Kidney epithelial cell (primary cell): ENCODE data around the gene LSM6. TPM values are rescaled to one million over a fixed set of nuclear protein-coding genes. Genes with fewer than 3 reads are reported as not detected.

Source experiments
- DNase-seq: peaks from one replicate; pipeline ENCODE4 v3.0.0-alpha.2; 2010; ENCODE audit warnings: low read depth
- H3K27me3 ChIP-seq: 2 replicates; pipeline ENCODE4 v1.6.0; 2011; ENCODE audit warnings: low read length; ENCODE audit not compliant: control insufficient read depth, insufficient read depth
- H3K36me3 ChIP-seq: 2 replicates; pipeline ENCODE4 v1.5.1; 2011; ENCODE audit warnings: low read length; ENCODE audit not compliant: control insufficient read depth, insufficient read depth
- H3K4me3 ChIP-seq: 2 replicates; pipeline ENCODE4 v1.5.1; 2011; ENCODE audit warnings: low read depth, mild to moderate bottlenecking, control low read depth, low read length
- total RNA-seq: library from RNA; depleted of rRNA; stranded (reverse); fragments of >200 nt; gene quantifications from 2 replicates; pipeline ENCODE4 v1.2.3, GENCODE V29; 2015
- TF ChIP-seq, protein P1 (sequence below): IDR thresholded peaks from 2 replicates; pipeline ENCODE4 v1.5.1; 2011; ENCODE audit warnings: mild to moderate bottlenecking, moderate library complexity, low read length, control low read depth, inconsistent platforms; ENCODE audit not compliant: insufficient read depth, poor library complexity, severe bottlenecking

The LSM6 gene
- total RNA-seq, 1 donor from 2014 or later, result 35.8 TPM

DNA sequence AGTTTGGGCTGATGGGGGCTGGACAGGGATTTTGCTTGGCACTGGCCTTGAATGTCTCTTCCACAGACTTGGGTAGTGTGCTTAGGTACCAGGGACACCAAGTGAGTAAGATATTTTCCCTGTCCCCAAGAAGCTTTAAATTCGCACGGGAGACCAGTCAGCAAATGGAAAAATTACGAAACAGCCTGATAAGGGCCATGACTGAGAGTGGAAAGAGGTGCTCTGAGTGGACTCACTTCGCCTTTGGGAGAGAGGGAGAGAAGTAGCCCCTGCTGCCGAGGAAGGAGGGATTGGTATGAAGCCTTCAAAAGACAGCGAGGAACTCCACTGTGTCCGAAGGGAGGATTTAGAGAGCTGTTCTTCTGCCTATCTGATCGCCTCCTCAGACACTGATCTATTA is 2.6 kb downstream of the LSM6 start:
- TF ChIP-seq, protein P1, sequence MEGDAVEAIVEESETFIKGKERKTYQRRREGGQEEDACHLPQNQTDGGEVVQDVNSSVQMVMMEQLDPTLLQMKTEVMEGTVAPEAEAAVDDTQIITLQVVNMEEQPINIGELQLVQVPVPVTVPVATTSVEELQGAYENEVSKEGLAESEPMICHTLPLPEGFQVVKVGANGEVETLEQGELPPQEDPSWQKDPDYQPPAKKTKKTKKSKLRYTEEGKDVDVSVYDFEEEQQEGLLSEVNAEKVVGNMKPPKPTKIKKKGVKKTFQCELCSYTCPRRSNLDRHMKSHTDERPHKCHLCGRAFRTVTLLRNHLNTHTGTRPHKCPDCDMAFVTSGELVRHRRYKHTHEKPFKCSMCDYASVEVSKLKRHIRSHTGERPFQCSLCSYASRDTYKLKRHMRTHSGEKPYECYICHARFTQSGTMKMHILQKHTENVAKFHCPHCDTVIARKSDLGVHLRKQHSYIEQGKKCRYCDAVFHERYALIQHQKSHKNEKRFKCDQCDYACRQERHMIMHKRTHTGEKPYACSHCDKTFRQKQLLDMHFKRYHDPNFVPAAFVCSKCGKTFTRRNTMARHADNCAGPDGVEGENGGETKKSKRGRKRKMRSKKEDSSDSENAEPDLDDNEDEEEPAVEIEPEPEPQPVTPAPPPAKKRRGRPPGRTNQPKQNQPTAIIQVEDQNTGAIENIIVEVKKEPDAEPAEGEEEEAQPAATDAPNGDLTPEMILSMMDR, result no peak
- DNase-seq, result no peak
- no peaks in the 10 kb centered on the region for H3K27me3 ChIP-seq
- no peak overlapping the region for H3K4me3 ChIP-seq
- no peaks in the 10 kb centered on the region for H3K36me3 ChIP-seq

DNA sequence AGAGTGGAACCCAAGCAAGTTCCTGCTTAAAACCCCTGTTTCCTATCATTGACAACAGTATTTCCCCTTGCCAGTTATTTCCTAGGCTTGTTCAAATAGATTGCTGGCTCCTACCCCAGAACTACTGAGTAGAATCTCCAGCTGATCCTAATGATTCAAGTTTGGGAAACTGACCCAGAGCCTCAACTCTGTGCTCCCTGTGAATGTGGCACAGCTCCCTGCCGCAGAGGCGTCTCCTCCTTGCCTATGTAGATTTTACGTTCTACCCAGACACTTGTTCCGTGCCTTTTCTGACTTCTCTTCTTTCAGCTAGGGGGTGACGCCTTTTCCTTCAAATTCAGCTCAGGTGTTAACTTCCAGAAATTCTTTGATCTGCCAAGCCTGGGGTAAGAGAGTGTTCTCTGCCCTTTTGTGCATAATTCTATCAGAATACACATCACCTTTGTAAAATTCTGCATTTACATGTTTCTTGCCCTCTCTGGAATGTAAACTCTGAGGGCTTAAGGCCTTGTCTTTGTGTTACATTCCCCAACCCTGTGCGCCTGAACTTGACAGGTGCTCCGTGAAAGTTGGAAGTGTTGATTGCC is 4.4 kb downstream of the LSM6 start:
- no peaks in the 10 kb centered on the region for H3K36me3 ChIP-seq
- TF ChIP-seq, protein P1, result no peak
- no peaks in the 10 kb centered on the region for H3K27me3 ChIP-seq
- H3K4me3 ChIP-seq, result no peak overlapping the region
- no peak for DNase-seq

DNA sequence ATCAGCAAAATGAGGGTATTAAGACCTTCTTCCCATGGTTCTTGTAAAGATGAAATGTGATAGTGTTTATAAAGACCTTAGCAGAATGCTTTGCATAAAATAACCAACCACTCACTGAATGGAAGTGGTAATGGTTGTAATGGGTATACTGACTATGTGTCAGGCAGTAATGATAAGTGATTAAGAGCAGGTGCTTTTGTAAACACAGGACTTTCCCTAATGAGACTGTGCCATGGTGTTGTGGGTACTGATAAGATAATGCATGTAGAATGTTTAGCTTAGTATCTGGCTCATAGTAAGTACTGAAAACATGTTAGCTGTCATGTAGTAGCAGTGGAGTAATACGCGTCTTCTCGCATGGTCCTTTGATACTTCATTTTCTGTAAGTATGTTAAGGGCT is 6.9 kb downstream of the LSM6 start:
- DNase-seq, result no peak
- H3K4me3 ChIP-seq, result no peak overlapping the region
- H3K27me3 ChIP-seq, result no peaks in the 10 kb centered on the region
- TF ChIP-seq, protein P1, result no peak
- no peaks in the 10 kb centered on the region for H3K36me3 ChIP-seq

DNA sequence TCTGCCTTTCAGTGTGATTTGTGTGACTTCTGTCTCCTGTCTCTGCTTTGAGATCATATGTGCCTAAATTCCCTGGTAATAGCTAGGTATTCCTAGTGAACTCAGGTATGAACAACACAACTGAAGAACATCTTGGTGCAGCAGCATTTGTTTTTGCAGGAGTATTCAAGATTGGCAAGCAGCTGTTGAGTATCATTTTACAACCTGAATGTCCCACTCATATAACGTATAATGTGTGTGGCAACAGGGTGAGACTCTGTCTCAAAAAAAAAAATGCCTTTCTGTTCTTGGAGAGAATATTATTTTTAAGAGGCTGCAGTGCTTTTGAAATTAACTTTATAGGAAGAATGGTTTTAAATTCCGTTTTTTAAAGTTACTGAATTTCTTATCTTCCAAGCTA is 7.7 kb downstream of the LSM6 start:
- Histone ChIP-seq H3K36me3 (no peaks in the 10 kb centered on the region), H3K27me3 (no peaks in the 10 kb centered on the region)
- TF ChIP-seq, protein P1, result no peak

DNA sequence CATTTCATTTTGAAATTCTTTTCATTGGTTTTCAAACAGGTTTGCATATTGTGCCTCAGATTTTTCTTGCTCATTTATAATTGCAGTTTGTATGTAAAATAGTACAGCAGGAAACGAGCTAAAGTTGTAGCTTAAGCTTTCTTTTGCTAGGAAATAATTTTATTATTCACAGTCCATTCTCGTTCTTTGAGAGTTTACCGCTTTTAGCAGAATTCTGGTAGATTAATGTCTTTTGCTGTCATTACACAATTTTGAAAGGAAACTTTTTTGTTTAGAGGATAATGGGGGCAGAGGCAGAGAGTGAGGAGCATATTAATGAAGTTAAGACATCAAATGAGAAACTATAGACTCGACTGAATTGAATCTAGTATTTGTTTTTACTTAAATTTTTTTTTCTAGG is 10.5 kb downstream of the LSM6 start:
- Histone ChIP-seq H3K36me3 (no peaks in the 10 kb centered on the region), H3K27me3 (no peaks in the 10 kb centered on the region), H3K4me3 (no peak overlapping the region)
- DNase-seq, result no peak
- TF ChIP-seq, protein P1, result no peak

More for the DNA sequence above, 7.7 kb downstream of the LSM6 start:
- DNase-seq, result no peak
- no peak overlapping the region for H3K4me3 ChIP-seq

DNA sequence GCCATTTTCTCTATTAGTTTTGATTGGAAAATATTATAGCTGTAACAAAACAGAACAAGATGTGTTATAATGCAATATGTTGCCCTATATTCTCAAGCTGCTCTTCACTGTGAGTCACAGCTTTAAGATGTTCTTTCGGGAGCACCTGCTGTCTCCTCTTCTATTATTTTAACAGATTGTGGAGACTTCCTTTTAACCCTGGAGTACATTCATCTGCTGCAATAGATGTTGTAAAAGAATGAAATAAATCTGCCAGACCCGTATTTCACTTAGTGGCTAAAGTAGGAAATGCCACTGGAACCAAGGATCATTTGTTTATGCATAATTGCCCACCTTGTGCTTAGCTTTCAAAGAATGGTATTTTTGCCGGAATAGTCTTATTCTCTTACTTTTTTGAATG is 11.1 kb downstream of the LSM6 start:
- H3K36me3 ChIP-seq, result no peaks in the 10 kb centered on the region
- DNase-seq, result no peak

More for the DNA sequence above, 11.1 kb downstream of the LSM6 start:
- Histone ChIP-seq H3K27me3 (no peaks in the 10 kb centered on the region), H3K4me3 (no peak overlapping the region)
- TF ChIP-seq, protein P1, result no peak
